Bone marrow (tissue), 2 donors: ENCODE measurements around the gene SCAMP3.

Experiments used
- DNase-seq, 2 donors: peaks; one replicate each; lab custom pipeline; 2025; lab: John Stamatoyannopoulos, UW

The SCAMP3 gene

DNA sequence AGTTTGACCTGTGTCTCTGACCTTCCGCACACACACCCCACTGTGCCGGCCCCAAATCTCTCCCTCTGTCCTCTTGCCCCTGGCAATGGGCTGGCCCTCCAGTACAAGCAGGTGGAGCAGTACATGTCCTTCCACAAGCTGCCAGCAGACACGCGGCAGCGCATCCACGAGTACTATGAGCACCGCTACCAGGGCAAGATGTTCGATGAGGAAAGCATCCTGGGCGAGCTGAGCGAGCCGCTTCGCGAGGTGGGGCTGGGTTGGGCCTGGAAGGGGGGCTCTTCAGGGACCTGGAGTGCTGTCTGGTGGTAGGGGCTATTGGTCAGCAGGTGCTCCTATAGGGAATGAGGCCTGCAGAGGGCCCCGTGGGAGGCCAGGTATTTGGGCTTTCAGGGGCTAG lies 22.9 kb upstream of the SCAMP3 start:
- no peak for DNase-seq

- DNase-seq: no peak
Observed at GRCh38 chr1:155284476-155284875, 22.3 kb upstream of the SCAMP3 start.

- no peak for DNase-seq
Observed at GRCh38 chr1:155282488-155283091, 20.4 kb upstream of the SCAMP3 start.

DNA sequence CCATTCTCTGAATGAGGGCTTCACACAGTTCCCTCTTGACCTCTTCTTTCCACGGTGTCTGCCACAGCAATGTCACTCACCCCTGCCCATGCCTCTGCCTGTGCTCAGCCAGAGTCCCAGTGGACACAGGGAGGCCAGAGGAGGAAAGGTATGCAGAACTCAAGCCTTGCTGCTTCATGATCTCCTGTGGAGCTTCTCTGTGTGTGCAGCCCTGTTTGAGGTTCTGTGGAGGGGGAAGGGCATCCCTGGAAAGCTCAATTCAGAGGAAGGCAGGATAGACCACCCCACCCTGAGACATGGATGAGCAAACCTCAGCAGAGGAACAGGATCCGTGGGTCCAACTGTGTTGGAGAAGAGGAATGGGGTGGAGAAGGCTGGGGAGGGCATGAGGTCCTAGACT lies 17.1 kb upstream of the SCAMP3 start:
- DNase-seq: no peak

DNA sequence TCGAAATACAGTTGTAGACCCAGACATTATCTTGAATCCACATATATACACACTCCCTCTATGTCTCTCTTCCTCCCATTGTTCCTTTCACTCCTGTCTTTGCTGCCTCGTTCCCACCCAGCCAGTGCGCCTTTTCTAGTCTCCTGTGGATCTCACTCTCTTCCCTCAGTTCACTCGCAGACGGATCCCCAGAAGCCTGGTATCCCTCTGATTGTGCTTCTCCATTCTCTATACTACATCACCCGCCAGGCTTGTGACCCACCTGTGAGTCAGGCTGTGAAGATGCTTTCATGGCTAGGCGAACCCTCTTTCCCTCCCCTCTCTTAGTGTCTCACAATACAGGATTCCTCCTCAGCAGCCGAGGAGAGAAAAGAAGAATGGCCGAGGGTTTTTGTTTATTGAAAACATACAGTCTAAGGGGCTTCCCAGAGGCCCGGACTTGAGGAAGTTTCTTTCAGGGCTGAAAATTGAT lies 16.6 kb upstream of the SCAMP3 start:
- DNase-seq: no peak

DNA sequence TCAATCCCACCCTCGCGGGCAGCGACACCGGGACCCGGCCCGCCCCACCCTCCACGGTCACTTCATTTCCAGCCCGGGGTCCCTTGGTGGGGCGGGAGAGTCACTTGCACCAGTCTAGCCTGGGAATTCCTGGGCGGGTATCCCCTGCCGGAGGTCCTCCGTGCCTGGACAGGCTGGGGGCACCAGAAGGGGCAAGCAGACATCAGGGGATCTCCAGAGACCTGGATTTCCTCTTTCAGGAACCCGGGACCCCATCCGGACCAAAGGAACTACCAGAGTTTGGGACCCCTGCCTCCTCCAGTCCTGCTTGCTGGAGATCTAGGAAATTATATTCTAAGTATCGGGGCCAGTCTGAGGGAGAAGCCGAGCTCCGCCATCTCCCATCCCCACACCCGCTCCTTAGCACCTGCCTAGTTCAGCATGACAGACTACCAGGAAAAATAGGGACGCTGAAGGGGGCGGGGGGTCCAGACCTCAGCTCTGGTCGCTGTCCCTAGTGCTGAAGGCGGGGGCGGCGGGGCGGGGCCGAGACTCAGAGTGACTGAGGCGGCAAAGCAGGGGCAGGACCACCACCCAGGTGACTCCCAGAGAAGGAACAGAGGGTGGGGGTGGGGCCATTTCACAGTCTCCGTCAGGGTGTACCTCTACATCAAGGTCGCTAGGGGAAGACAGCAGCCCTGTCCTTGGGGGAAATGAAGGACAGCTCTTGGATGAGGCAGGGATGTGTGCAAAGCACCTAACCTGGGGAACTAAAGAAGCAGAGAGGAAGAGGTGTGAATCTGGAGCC lies 15.9 kb upstream of the SCAMP3 start:
- DNase-seq: no peak

DNA sequence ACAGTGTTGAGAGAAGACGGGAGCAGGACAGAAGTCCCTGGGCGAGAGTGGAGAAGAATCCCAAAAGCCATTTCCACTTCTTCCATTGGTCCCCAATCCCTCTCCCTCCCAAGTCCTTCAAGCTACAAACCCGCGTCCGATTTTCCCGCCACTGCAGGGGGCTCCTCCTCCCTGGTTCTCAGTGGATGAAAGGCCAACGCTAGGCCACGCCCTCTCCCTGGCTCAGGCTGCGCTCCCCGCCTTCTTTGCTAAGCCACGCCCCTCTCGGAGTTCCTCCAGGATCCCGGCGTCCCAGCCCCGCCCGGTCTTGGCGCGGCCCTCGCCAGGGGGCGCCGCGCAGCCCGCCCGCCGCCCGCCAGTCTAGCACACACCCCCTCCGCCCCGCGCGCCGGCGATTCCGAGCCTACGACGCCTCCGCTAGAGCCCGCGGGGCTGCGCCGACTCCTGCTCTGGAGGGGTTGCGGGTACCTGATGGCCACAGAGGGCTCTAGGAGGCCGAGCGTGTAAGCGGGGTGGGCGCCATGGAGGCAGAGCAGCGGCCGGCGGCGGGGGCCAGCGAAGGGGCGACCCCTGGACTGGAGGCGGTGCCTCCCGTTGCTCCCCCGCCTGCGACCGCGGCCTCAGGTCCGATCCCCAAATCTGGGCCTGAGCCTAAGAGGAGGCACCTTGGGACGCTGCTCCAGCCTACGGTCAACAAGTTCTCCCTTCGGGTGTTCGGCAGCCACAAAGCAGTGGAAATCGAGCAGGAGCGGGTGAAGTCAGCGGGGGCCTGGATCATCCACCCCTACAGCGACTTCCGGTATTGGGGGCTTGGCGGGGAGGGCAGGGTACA lies 15.1 kb upstream of the SCAMP3 start, which contains the start of gene HCN3:
HCN3 (plus strand) TSS at position 394 of the 832 bp plus-strand sequence; CDS start at position 522, 128 bp downstream.
- DNase-seq: peak; percentile 86 to 93

- DNase-seq: peak; percentile 84 to 86
Observed at GRCh38 chr1:155273343-155274245, 11.4 kb upstream of the SCAMP3 start, which contains the start of gene CLK2. TSS of gene CLK2 (minus strand) at chr1:155273504. CDS start at chr1:155270977, 2,527 bp downstream.

- DNase-seq: no peak
Observed at GRCh38 chr1:155272466-155273342, 10.5 kb upstream of the SCAMP3 start.

GRCh38 chr1:155269381-155269780 lies 7.2 kb upstream of the SCAMP3 start:
- no peak for DNase-seq

- no peak for DNase-seq
Observed at GRCh38 chr1:155268630-155269029, 6.5 kb upstream of the SCAMP3 start.

- DNase-seq: no peak
Observed at GRCh38 chr1:155267373-155267772, 5.2 kb upstream of the SCAMP3 start.

DNA sequence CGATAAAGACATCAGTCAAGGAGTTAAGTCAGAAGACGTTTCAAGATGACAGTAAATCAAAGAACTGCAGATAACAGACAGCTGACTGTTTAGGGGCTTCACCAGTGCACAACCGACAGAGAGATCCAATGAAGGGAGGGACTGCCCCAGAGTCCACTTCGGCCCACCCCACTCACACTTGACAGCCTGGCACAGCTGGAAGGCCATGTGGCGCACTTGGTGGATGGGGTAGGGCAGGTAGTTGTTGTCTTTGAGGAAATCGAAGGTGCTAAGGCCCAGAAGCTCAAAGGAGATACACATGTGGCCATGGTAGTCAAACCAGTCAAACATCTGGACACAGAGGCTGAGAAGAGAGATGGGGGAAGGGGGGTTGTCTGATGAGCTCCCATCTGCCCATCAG lies 4.4 kb upstream of the SCAMP3 start:
- no peak for DNase-seq

- no peak for DNase-seq
Observed at GRCh38 chr1:155263067-155263466, 907 bp upstream of the SCAMP3 start.

- DNase-seq: no peak
Observed at GRCh38 chr1:155261493-155261851, 688 bp downstream of the SCAMP3 start.

DNA sequence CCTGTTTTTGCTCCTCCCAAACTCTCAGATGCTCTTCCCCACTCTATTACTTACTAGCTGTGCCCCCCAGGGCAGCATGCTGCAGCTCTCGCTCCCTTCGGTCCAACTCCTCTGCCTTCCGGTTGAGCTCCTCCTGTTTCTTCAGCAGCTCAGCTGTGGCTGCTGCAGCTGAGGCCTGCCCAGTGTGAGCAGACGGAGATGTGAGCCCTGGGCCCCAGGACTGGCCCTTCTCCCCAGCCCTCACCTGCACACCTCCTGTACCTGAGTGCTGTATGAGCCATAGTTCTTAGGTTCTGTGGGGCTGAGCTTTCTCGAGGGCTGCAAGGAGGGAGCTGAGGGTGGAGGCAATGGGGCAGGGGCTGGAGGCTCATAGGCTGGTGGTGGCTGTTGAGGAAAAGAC lies 1.9 kb downstream of the SCAMP3 start:
- DNase-seq: no peak

GRCh38 chr1:155256058-155256852 lies 5.9 kb downstream of the SCAMP3 start:
- DNase-seq: no peak

DNA sequence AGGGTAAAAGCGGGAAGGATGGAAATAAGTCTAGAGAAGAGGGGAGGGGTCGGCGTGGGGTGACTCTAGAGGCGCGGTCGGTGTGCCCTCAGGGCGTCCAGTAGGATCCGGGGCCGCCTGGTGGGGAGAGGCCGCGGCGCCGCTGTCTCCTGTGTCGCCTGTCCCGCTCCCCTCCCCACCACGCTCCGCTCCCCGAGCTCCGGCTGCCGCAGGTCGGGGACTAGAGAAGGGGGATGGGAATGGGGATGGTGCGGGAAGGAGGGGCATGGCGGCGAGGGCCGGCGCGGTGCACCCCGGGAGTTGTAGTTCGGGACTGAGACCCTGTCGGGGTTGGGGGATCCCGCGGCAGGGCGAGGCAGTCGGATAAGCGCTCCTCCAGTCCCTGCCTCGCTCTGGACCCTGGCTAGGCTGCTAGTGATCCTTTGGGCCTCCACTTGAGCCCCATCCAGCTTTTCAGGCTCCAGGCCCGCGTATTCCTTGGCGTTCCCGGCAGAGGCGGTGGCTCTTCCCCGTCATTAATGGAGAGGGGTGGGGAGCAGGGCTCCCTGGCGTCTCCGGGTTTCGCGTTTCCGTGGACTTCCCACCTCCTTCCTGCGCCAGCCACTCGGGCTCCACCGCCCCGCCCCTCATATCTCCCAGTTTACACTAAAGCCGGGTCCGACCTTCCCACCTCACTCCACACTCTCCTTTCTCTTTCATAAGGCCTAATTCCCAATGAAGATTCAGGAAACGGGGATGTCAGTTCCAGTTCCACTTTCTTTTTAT lies 6.7 kb downstream of the SCAMP3 start, which contains the start of gene ENTREP3:
ENTREP3 (minus strand) TSS at position 241 of the 765 bp plus-strand sequence. CDS start 606 bp downstream, outside the sequence.
- peak; percentile 46 to 73 for DNase-seq
